Uterus (tissue), 2 donors: ENCODE results near the gene PTF1A.

Experiments used
- CTCF ChIP-seq, 4 experiments: fragments of 200-600 bp in 2 of 4; fragments of 450-650 bp in 2 of 4; sonication (generic) in 2 of 4; IDR thresholded peaks; one replicate each; pipeline ENCODE4 v1.5.1; 2016 to 2019; ENCODE audit warnings: antibody characterized with exemption in 4 of 4, mild to moderate bottlenecking in 2 of 4, moderate library complexity in 1 of 4
- POLR2A ChIP-seq, 2 donors: fragments of 450-650 bp; IDR thresholded peaks; one replicate each; pipeline ENCODE4 v1.6.1; 2016; ENCODE audit warnings: antibody characterized with exemption in 2 of 2, mild to moderate bottlenecking in 1 of 2, moderate library complexity in 1 of 2

GRCh38 chr10:23158370-23158769 is 33.7 kb upstream of the PTF1A start:
- peak; percentile 42 to 59 (median 56) for TF ChIP-seq CTCF (IDR thresholded peaks at IDR 0.05)
- no peak for TF ChIP-seq POLR2A (IDR thresholded peaks at IDR 0.05)
